BLaER1 treated with 17β-estradiol and CSF1 and Interleukin-3, amounts not matched to agents 10 nM and 100 nM (cell line): ENCODE data around the gene CLIC5.

Experiments
- H3K27ac ChIP-seq, 11 experiments: shearing (Covaris generic); formaldehyde crosslinking; 2 replicates each; pipeline ENCODE4 v1.8.1; 2022
- H3K27me3 ChIP-seq, 11 experiments: shearing (Covaris generic); formaldehyde crosslinking; 2 replicates each; pipeline ENCODE4 v1.8.1; 2022
- H3K36me3 ChIP-seq, 11 experiments: shearing (Covaris generic); formaldehyde crosslinking; 2 replicates each; pipeline ENCODE4 v1.8.1; 2022
- H3K4me1 ChIP-seq, 10 experiments: shearing (Covaris generic); formaldehyde crosslinking; 2 replicates each; pipeline ENCODE4 v1.8.1; 2022
- H3K4me2 ChIP-seq, 11 experiments: shearing (Covaris generic); formaldehyde crosslinking; 2 replicates each; pipeline ENCODE4 v1.8.1; 2022
- H3K4me3 ChIP-seq, 10 experiments: shearing (Covaris generic); formaldehyde crosslinking; 2 replicates each; pipeline ENCODE4 v1.8.1; 2022
- H3K9ac ChIP-seq, 11 experiments: shearing (Covaris generic); formaldehyde crosslinking; 2 replicates each; pipeline ENCODE4 v1.8.1; 2022
- H3K9me3 ChIP-seq, 11 experiments: shearing (Covaris generic); formaldehyde crosslinking; replicated peaks in 1 of 11; 2 replicates each; pipeline ENCODE4 v1.8.1; 2022
- H4K20me1 ChIP-seq, 11 experiments: shearing (Covaris generic); formaldehyde crosslinking; 2 replicates each; pipeline ENCODE4 v1.8.1; 2022
- Cebpa-rat ChIP-seq, 11 experiments: shearing (Covaris generic); IDR thresholded peaks; 2 replicates each; pipeline ENCODE4 v1.8.1; 2022

Gene CLIC5

DNA sequence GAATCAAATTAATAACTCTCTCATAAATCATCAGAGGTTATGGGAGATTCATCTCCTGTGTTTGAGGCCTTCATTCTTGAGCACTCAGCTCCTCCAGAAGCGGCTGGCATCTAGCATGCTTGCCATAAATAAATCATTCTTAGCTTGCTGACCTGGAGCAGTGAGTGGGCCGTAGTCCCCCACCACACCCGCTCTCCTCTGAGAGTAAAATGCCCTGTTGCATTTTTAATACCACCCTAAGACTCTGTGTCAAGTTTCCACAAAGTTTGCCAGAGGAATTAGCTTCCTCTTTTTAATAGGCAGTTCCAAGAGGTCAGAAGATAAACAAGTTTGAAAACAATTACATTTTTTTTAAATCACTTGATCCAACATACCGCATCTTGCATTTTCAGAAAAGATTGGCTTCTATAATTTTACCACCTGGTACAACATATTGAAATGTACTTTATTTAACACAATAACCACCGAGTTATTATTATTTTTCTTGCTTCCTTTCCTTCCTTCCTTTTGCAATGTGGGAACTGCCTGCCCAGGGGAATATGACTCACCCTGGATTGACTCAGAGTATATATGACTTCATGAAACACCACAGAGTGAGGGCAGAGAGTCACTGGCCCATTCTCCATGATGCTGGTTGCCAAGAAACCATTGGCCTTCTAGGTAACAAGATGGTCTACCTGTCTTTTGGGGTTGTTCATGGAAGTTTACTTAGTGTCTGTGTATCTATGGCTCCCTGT is 29.4 kb upstream of the CLIC5 start:
- H3K27me3 ChIP-seq = no peaks in the 10 kb centered on the region
- no peaks in the 10 kb centered on the region; a peak in 1 of 22 replicates for H3K9me3 ChIP-seq
- no peaks in the 10 kb centered on the region for H3K36me3 ChIP-seq
- H3K27ac ChIP-seq = peak overlapping the region; percentile 81 to 91 (median 84)
- H3K9ac ChIP-seq = peak overlapping the region; percentile 60 to 74 (median 68); a peak in 21 of 22 replicates
- peak in 6 of 11 experiments; percentile 27 to 59 (median 41); a peak in 4 of 22 replicates for TF ChIP-seq Cebpa-rat (IDR thresholded peaks at IDR 0.05)
- H3K4me3 ChIP-seq = no peak overlapping the region
- peak overlapping the region; percentile 58 to 83 (median 74) for H3K4me2 ChIP-seq
- no peaks in the 10 kb centered on the region for H4K20me1 ChIP-seq
- peaks cover 19 to 68% (median 39%) of the 10 kb centered on the region in 10 experiments for H3K4me1 ChIP-seq

- H3K9ac ChIP-seq = no peak overlapping the region
- peaks cover 19 to 48% (median 39%) of the 10 kb centered on the region in 10 experiments for H3K4me1 ChIP-seq
- no peaks in the 10 kb centered on the region for H3K27me3 ChIP-seq
- no peaks in the 10 kb centered on the region for H4K20me1 ChIP-seq
- peak overlapping the region in 3 of 11 experiments; percentile 65 to 79 (median 78); a peak in 5 of 22 replicates for H3K4me2 ChIP-seq
- no peak overlapping the region for H3K4me3 ChIP-seq
- H3K27ac ChIP-seq = peak overlapping the region in 3 of 11 experiments; percentile 11 to 85 (median 13); a peak in 6 of 22 replicates
- no peaks in the 10 kb centered on the region; a peak in 1 of 22 replicates for H3K9me3 ChIP-seq
- no peak for TF ChIP-seq Cebpa-rat (IDR thresholded peaks at IDR 0.05)
- no peaks in the 10 kb centered on the region for H3K36me3 ChIP-seq
Measured at GRCh38 chr6:46042355-46042999, 26.8 kb upstream of the CLIC5 start.

DNA sequence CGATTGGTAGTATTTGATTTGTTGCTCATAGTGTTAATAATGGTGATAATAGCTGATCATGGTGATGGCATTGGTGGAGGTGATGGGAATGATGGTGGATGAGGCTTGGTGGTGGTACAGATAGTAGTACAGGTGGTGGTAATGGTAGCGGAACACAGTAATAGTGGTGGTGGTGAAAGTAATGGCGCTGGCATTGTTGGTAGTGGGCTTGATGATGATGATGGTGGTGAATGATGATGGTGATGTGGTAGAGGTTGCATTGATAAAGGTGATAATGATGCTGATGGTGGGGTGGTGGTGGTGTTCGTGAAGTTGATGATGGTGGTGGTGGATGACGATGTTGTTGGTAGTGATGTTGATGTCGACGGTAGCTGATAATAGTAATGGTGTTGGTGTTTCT is 24.6 kb upstream of the CLIC5 start:
- TF ChIP-seq Cebpa-rat (IDR thresholded peaks at IDR 0.05) = no peak
- H3K9me3 ChIP-seq = no peaks in the 10 kb centered on the region
- H4K20me1 ChIP-seq = no peaks in the 10 kb centered on the region
- no peak overlapping the region for H3K27ac ChIP-seq
- no peaks in the 10 kb centered on the region for H3K36me3 ChIP-seq
- no peak overlapping the region for H3K4me3 ChIP-seq
- H3K9ac ChIP-seq = no peak overlapping the region
- H3K4me2 ChIP-seq = no peak overlapping the region
- no peaks in the 10 kb centered on the region for H3K27me3 ChIP-seq
- H3K4me1 ChIP-seq = peaks cover 14 to 27% (median 23%) of the 10 kb centered on the region in 10 experiments

DNA sequence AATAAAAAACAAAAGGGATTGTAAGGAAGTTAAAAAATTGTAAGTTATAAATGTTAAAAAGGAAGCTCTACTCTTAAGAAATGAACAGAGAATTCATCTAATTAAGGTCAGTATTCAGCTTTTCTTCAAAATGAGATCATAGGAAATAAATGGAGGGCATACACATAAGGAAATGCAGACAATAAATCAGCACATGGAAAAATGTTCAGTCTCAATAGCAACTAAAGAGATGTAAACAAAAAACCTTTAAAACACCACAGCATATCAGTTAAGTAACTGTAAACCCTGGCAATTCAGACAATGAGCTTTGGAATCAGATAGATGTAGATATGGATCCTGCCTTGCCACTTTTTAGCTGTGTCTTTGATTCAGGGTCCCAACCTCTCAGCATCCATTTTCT is 24.0 kb upstream of the CLIC5 start:
- Histone ChIP-seq H3K4me2 (no peak overlapping the region), H3K9me3 (no peaks in the 10 kb centered on the region), H3K27ac (no peak overlapping the region), H3K4me1 (peaks cover 9 to 22% (median 18%) of the 10 kb centered on the region in 10 experiments), H3K4me3 (no peak overlapping the region), H3K27me3 (no peaks in the 10 kb centered on the region), H4K20me1 (no peaks in the 10 kb centered on the region), H3K36me3 (no peaks in the 10 kb centered on the region), H3K9ac (no peak overlapping the region)
- no peak for TF ChIP-seq Cebpa-rat (IDR thresholded peaks at IDR 0.05)

DNA sequence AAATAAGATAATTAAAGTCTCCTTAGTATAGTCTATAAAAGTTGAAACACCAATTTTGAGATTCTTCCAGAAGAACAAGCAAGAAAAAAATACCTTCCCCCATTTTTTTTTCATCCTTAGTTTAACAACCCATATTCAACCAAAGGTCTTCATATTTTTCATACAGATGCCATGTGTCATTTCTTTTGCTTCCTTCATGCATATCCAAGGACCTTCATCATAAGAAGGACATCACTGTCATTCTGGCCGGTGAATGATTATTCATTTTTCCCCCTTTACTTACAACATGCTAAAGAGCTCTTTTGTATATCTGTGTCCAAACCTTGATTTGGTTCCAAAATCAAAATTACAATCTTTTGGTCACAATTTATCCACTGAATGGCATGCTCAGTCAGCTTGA is 21.3 kb upstream of the CLIC5 start:
- peaks cover 0 to 9% (median 0%) of the 10 kb centered on the region in 11 experiments; a peak in 1 of 22 replicates for H3K9me3 ChIP-seq

GRCh38 chr6:46035242-46035641 is 19.6 kb upstream of the CLIC5 start:
- H3K9me3 ChIP-seq = peaks cover 0 to 10% (median 0%) of the 10 kb centered on the region in 11 experiments; a peak in 1 of 22 replicates
- no peak overlapping the region for H3K9ac ChIP-seq
- H3K4me3 ChIP-seq = no peak overlapping the region
- no peak overlapping the region for H3K4me2 ChIP-seq
- no peak overlapping the region for H3K27ac ChIP-seq
- no peaks in the 10 kb centered on the region for H3K4me1 ChIP-seq
- no peak for TF ChIP-seq Cebpa-rat (IDR thresholded peaks at IDR 0.05)
- H4K20me1 ChIP-seq = no peaks in the 10 kb centered on the region
- H3K27me3 ChIP-seq = no peaks in the 10 kb centered on the region
- H3K36me3 ChIP-seq = no peaks in the 10 kb centered on the region

More for the DNA sequence above, 21.3 kb upstream of the CLIC5 start:
- no peaks in the 10 kb centered on the region for H3K27me3 ChIP-seq
- no peak overlapping the region for H3K9ac ChIP-seq
- H3K4me2 ChIP-seq = no peak overlapping the region
- H4K20me1 ChIP-seq = no peaks in the 10 kb centered on the region
- TF ChIP-seq Cebpa-rat (IDR thresholded peaks at IDR 0.05) = no peak
- no peaks in the 10 kb centered on the region for H3K36me3 ChIP-seq
- H3K4me3 ChIP-seq = no peak overlapping the region
- no peak overlapping the region for H3K27ac ChIP-seq
- H3K4me1 ChIP-seq = no peaks in the 10 kb centered on the region

DNA sequence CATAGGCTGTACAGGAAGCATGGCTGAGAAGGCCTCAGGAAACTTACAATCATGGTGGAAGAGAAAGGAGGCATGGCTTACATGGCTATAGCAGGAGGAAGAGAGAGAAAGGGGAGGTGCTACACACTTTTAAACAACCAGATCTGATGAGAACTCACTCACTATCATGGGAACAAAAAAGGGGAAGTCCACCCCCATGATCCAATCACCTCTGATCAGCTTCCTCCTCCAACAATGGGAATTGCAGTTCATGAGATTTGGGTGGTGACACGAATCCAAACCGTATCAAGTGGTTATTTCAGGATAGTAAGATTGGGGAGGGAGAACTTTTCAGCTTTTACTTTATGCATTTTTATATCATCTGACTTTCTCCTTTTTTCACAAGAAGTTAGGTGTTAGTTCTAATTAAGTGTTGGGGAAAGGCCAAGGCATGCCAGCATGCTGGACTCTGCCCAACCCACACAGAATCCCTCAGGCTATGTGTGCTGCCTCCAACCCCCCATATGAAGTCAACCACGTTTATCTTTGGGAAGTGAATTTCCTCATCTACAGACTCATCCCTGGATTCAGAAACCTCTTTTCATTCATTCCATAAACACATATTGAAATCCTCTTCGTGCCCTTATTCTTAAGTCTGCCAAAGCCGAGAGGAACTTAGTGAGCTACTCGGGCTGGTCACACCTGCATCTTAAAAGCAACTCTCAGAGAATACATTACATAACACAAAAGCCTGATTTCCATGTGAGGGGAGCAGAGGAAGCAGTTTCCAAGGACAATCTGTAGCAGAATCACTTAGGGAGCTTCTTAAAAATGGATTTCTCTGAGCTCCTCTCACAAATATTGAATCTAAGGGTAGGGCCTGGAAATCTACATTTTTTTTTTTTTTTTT is 16.7 kb upstream of the CLIC5 start:
- no peaks in the 10 kb centered on the region for H4K20me1 ChIP-seq
- TF ChIP-seq Cebpa-rat (IDR thresholded peaks at IDR 0.05) = no peak
- H3K4me2 ChIP-seq = no peak overlapping the region

GRCh38 chr6:46029602-46030001 is 13.9 kb upstream of the CLIC5 start:
- H3K9me3 ChIP-seq = peaks cover 0 to 15% (median 0%) of the 10 kb centered on the region in 11 experiments; a peak in 3 of 22 replicates
- no peaks in the 10 kb centered on the region for H3K36me3 ChIP-seq
- H3K4me2 ChIP-seq = no peak overlapping the region
- H3K27me3 ChIP-seq = no peaks in the 10 kb centered on the region
- no peaks in the 10 kb centered on the region for H4K20me1 ChIP-seq
- H3K4me3 ChIP-seq = no peak overlapping the region
- no peak overlapping the region for H3K27ac ChIP-seq
- 0 out of 20 replicates have a peak, but pooled peaks cover 0 to 7% (median 0%) of the 10 kb centered on the region in 10 experiments for H3K4me1 ChIP-seq
- H3K9ac ChIP-seq = no peak overlapping the region
- no peak for TF ChIP-seq Cebpa-rat (IDR thresholded peaks at IDR 0.05)

More for the DNA sequence above, 16.7 kb upstream of the CLIC5 start:
- no peaks in the 10 kb centered on the region for H3K4me1 ChIP-seq
- no peaks in the 10 kb centered on the region for H3K27me3 ChIP-seq
- H3K9ac ChIP-seq = no peak overlapping the region
- H3K9me3 ChIP-seq = peaks cover 0 to 10% (median 0%) of the 10 kb centered on the region in 11 experiments; a peak in 1 of 22 replicates
- no peak overlapping the region for H3K4me3 ChIP-seq
- no peaks in the 10 kb centered on the region for H3K36me3 ChIP-seq
- H3K27ac ChIP-seq = no peak overlapping the region

DNA sequence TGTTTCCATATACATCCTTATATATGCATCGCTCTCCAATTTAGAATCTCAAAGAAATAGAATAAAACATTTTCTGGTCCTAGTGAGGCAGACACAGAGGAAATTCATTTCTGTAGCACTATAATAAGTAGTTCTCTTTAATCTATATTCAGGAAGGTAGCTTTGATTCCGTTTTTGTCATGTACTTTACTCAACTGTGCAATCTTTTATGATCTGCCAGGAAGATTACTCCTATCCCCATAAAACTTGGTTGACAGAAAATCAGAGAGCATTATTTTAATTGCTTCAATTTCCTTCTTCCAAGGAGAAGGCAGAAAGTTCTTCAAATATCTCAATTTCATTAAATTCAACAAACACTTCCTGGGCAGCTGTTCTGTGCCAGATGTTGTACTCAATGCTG is 10.6 kb upstream of the CLIC5 start:
- no peak overlapping the region for H3K27ac ChIP-seq
- H3K4me3 ChIP-seq = no peak overlapping the region
- H3K4me2 ChIP-seq = no peak overlapping the region
- H3K9ac ChIP-seq = no peak overlapping the region
- H3K9me3 ChIP-seq = peaks cover 0 to 13% (median 0%) of the 10 kb centered on the region in 11 experiments; a peak in 2 of 22 replicates
- no peaks in the 10 kb centered on the region for H3K27me3 ChIP-seq
- no peaks in the 10 kb centered on the region for H3K36me3 ChIP-seq
- TF ChIP-seq Cebpa-rat (IDR thresholded peaks at IDR 0.05) = no peak
- H4K20me1 ChIP-seq = no peaks in the 10 kb centered on the region
- H3K4me1 ChIP-seq = 0 out of 20 replicates have a peak, but pooled peaks cover 0 to 7% (median 0%) of the 10 kb centered on the region in 10 experiments
